GM21717 (cell line): ENCODE results near the gene HOXA11.

Source experiments
- ATAC-seq: cut with Tn5 transposase; IDR thresholded peaks from one replicate; pipeline ENCODE4 v1.9.1; 2021; ENCODE audit warnings: mild to moderate bottlenecking, moderate library complexity; ENCODE audit not compliant: unreplicated experiment

HOXA11 gene

GRCh38 chr7:27194002-27194352 is 8.9 kb upstream of the HOXA11 start:
- no peak for ATAC-seq

- no peak for ATAC-seq
Observed at GRCh38 chr7:27193335-27194001, 8.4 kb upstream of the HOXA11 start.

- ATAC-seq: no peak
Observed at GRCh38 chr7:27192546-27193334, 7.7 kb upstream of the HOXA11 start.

- ATAC-seq: no peak
Observed at GRCh38 chr7:27191833-27192545, 7.0 kb upstream of the HOXA11 start.

GRCh38 chr7:27191161-27191731 is 6.2 kb upstream of the HOXA11 start:
- no peak for ATAC-seq

- no peak for ATAC-seq
Observed at GRCh38 chr7:27189997-27190748, 5.1 kb upstream of the HOXA11 start.

GRCh38 chr7:27189295-27189996 is 4.4 kb upstream of the HOXA11 start:
- no peak for ATAC-seq

GRCh38 chr7:27188386-27189294 is 3.6 kb upstream of the HOXA11 start:
- ATAC-seq: no peak

GRCh38 chr7:27187475-27188385 is 2.7 kb upstream of the HOXA11 start:
- ATAC-seq: no peak

- ATAC-seq: no peak
Observed at GRCh38 chr7:27186668-27187474, 1.8 kb upstream of the HOXA11 start.

- no peak for ATAC-seq
Observed at GRCh38 chr7:27185854-27186667, 1.0 kb upstream of the HOXA11 start.

- no peak for ATAC-seq
Observed at GRCh38 chr7:27184337-27185012, 557 bp downstream of the HOXA11 start.

GRCh38 chr7:27183682-27184336 is 1.2 kb downstream of the HOXA11 start:
- no peak for ATAC-seq

- no peak for ATAC-seq
Observed at GRCh38 chr7:27182861-27183681, 2.0 kb downstream of the HOXA11 start.
